GM10266 (cell line): ENCODE results near the gene TRNAU1AP.
"Not testable (repeated sequence)": the region's sequence is repeated elsewhere in the genome, so short reads cannot be mapped to it uniquely, and the experiment has no call there.

Experiments
- DNase-seq: peaks from one replicate; pipeline ENCODE4 v3.0.0; 2012; ENCODE audit errors: extremely low spot score
- CTCF ChIP-seq: IDR thresholded peaks from 2 replicates; pipeline ENCODE4 v1.5.1; 2012; ENCODE audit warnings: mild to moderate bottlenecking, low read depth; ENCODE audit not compliant: control insufficient read depth, insufficient read depth; ENCODE audit errors: missing control alignments

Gene TRNAU1AP

GRCh38 chr1:28580722-28581530, 28.0 kb downstream of the TRNAU1AP start:
- peak; percentile 39 for TF ChIP-seq CTCF
- peak; percentile 63 for DNase-seq

DNA sequence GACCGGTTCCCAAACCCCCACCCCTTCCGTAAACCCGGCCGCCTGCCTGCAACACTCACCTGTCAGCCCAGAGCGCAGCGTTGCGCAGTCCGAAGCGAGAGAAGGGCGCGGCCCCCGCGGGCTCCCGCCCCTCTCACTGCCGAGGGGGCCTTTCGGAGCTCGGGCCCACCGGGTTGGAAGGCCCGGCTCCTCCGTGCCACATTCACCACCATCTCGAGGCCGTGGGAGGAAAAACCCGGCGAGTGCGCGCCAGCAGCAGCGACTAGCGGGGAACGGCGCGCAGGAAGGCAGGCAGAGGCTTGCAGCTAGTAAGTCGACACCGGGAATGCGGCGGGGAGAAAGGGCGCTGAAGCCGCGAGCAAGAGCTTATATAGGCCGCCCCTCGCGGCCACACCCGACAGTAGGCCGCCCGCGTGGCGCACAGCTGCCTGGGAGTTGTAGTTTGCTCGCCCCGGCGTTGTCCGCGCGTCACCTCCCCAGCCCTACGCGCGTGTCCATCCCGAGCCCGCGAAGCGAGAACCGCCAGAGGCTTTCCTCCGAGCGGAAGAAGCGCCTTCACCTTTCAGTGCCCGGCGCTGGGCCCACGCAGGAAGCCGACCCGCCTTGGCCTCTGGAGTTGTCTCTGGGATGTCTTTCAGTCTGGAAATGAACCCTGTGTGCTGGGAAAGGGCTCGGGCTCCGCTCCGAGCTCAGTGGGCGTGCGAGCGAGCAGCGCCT, 28.8 kb downstream of the TRNAU1AP start:
- DNase-seq, result peak; percentile 95

GRCh38 chr1:28582248-28582615, 29.3 kb downstream of the TRNAU1AP start:
- DNase-seq, result no peak
- TF ChIP-seq CTCF, result no peak

More for the DNA sequence above, 28.8 kb downstream of the TRNAU1AP start:
- TF ChIP-seq CTCF, result peak; percentile 1

DNA sequence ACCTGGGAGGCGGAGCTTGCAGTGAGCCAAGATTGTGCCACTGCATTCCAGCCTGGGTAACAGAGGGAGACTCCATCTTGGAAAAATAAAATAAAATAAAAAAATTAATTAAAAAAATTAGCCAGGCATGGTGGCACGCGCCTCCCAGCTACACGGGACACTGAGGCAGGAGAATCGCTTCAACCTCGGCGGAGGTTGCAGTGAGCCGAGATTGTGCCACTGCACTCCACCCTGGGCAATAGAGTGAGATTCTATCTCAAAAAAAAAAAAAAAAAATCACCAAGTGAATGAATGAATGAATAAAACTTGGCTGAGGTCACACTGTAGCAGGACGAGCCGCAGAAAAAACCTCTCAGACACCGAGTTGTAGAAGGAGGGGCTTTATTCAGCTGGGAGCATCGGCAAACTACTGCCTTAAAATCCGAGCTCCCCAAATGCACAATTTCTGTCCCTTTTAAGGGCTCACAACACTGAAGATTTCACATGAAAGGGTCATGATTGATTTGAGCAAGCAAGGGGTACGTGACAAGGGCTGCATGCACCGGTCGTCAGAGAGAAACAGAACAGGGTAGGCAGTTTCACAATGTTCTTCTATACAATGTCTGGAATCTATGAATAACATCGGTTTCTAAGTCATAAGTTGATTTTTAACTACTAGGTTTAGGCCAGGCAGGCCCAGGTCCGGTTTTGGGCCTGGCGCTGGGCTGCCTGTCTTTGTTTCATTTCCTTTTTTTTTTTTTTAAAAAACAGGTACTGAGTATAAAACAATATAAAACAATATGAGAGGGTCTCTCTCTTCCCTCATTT, 33.9 kb downstream of the TRNAU1AP start:
- DNase-seq, result not testable (repeated sequence)

GRCh38 chr1:28591708-28592320, 38.9 kb downstream of the TRNAU1AP start, which contains the start of gene RAB42:
Gene RAB42 (plus strand): TSS chr1:28592265. CDS start chr1:28592512, 247 bp downstream.
- TF ChIP-seq CTCF, result no peak

DNA sequence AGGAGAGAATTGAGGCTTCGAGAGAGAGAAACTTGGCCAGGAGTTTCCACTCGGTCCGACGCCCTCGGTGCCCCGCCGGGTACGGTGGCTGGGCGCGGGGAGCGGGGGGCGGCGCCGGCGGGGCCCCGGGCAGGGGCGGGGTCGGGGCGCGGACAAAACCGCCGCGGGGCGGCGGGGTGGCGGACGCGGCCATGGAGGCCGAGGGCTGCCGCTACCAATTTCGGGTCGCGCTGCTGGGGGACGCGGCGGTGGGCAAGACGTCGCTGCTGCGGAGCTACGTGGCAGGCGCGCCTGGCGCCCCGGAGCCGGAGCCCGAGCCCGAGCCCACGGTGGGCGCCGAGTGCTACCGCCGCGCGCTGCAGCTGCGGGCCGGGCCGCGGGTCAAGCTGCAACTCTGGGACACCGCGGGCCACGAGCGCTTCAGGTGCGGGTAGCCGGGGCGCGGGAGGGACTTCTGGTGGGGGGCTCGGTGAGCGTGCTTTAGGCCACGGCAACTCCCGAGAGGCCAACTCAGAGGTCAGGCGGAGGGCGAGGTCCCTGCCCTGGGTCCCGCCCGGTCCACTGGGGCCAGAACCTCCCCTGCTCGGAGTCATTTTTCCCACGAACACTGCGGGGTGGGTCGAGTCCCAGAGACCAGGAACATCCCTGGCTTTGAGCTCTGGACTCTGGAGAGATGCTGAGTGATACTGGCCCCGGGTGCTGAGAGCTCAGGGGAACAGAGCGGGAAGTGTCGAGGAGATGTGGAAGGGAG, 39.6 kb downstream of the TRNAU1AP start:
- peak; percentile 66 for DNase-seq
- TF ChIP-seq CTCF, result no peak

More at GRCh38 chr1:28591708-28592320, 38.9 kb downstream of the TRNAU1AP start, which contains the start of gene RAB42:
- DNase-seq, result peak; percentile 46

GRCh38 chr1:28593988-28594356, 41.1 kb downstream of the TRNAU1AP start:
- not testable (repeated sequence) for DNase-seq

DNA sequence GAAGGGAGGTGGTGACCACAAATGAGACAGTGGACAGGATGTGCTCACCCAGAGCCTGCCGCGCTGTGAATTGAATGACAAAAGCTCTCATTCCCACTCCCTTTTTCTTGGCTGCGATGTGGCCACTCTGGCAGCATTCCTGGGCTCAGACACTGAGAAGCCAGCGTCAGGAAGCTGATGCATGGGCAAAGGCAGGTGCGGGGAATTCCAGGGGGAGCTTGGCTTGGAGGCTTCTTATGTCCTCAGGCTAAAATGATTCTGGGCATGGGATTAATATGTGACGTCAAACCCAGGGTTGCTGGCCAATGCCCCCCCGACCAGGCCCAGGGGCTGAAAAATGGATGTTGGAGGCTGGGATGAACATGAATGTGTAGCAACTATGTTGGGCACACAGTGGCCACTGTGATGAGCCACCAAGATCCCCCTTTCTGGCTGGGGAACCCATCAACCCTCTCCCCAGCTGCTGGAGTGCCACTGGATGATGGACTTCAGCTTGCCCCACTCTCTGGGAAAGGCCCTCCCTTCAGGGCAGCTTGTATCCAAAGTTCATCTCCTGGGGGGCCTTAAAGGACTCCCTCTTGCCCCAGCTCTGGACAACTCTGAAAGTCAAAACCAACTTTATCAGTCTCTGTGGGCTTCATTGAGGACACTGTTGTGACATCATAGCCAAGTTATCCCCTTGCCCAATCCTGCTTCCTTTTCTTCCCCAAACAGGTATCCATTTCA, 42.0 kb downstream of the TRNAU1AP start:
- DNase-seq, result not testable (repeated sequence)
